Fibroblast of skin of back (primary cell): Measurements from ENCODE around the gene ESPN.
"Not testable (repeated sequence)": the region's sequence is repeated elsewhere in the genome, so short reads cannot be mapped to it uniquely, and the experiment has no call there.

ENCODE experiments used
- DNase-seq: peaks from one replicate; pipeline ENCODE4 v3.0.0-alpha.2; 2013

Gene ESPN

GRCh38 chr1:6485168-6486101, 60.9 kb downstream of the ESPN start:
- DNase-seq = no peak

GRCh38 chr1:6486433-6487011, 61.9 kb downstream of the ESPN start:
- peak; percentile 84 for DNase-seq

- DNase-seq = no peak
Observed at GRCh38 chr1:6487804-6488484, 63.4 kb downstream of the ESPN start.

GRCh38 chr1:6488602-6489382, 64.2 kb downstream of the ESPN start:
- DNase-seq = peak; percentile 26

GRCh38 chr1:6489383-6489765, 64.8 kb downstream of the ESPN start:
- no peak for DNase-seq

GRCh38 chr1:6489799-6490180, 65.2 kb downstream of the ESPN start:
- peak; percentile 72 for DNase-seq

GRCh38 chr1:6490181-6491080, 65.9 kb downstream of the ESPN start:
- peak; percentile 75 for DNase-seq

- no peak for DNase-seq
Observed at GRCh38 chr1:6491081-6491449, 66.5 kb downstream of the ESPN start.

- DNase-seq = peak; percentile 93
Observed at GRCh38 chr1:6491480-6491962, 66.9 kb downstream of the ESPN start, which contains the start of gene PLEKHG5. Gene PLEKHG5 (minus strand): TSS chr1:6491667. CDS start chr1:6477571, 14,096 bp downstream.

- DNase-seq = no peak
Observed at GRCh38 chr1:6491966-6492365, 67.4 kb downstream of the ESPN start.

- not testable (repeated sequence) for DNase-seq
Observed at GRCh38 chr1:6493834-6494223, 69.3 kb downstream of the ESPN start.

- DNase-seq = no peak
Observed at GRCh38 chr1:6494627-6495026, 70.1 kb downstream of the ESPN start.

GRCh38 chr1:6495041-6495441, 70.5 kb downstream of the ESPN start:
- no peak for DNase-seq

- no peak for DNase-seq
Observed at GRCh38 chr1:6495540-6496364, 71.2 kb downstream of the ESPN start.

- no peak for DNase-seq
Observed at GRCh38 chr1:6496365-6496721, 71.8 kb downstream of the ESPN start.

GRCh38 chr1:6496890-6497214, 72.3 kb downstream of the ESPN start:
- no peak for DNase-seq

- DNase-seq = peak; percentile 53
Observed at GRCh38 chr1:6497215-6497866, 72.8 kb downstream of the ESPN start.

GRCh38 chr1:6497867-6498575, 73.4 kb downstream of the ESPN start:
- DNase-seq = no peak

GRCh38 chr1:6498576-6499111, 74.1 kb downstream of the ESPN start:
- DNase-seq = no peak
